GM18870 (cell line): ENCODE measurements around the gene CCDC88A.
"Not testable (repeated sequence)": the region's sequence is repeated elsewhere in the genome, so short reads cannot be mapped to it uniquely, and the experiment has no call there.

Experiments
- ATAC-seq: cut with Tn5 transposase; IDR thresholded peaks from one replicate; pipeline ENCODE4 v1.9.1; 2021; ENCODE audit warnings: moderate library complexity; ENCODE audit not compliant: unreplicated experiment

The CCDC88A gene

GRCh38 chr2:55327470-55328230 is 92.0 kb downstream of the CCDC88A start:
- no peak for ATAC-seq

GRCh38 chr2:55314985-55315384 is 104.7 kb downstream of the CCDC88A start:
- no peak for ATAC-seq

- ATAC-seq = peak; percentile 95
Measured at GRCh38 chr2:55311444-55311870, 108.2 kb downstream of the CCDC88A start.

- no peak for ATAC-seq
Measured at GRCh38 chr2:55309446-55309845, 110.2 kb downstream of the CCDC88A start.

- ATAC-seq = peak; percentile 78
Measured at GRCh38 chr2:55302241-55302640, 117.4 kb downstream of the CCDC88A start.

- ATAC-seq = no peak
Measured at GRCh38 chr2:55301277-55301676, 118.4 kb downstream of the CCDC88A start.

GRCh38 chr2:55296393-55296792 is 123.3 kb downstream of the CCDC88A start:
- no peak for ATAC-seq

GRCh38 chr2:55283083-55283482 is 136.6 kb downstream of the CCDC88A start:
- ATAC-seq = no peak

GRCh38 chr2:55282110-55282917 is 137.3 kb downstream of the CCDC88A start:
- peak; percentile 92 for ATAC-seq

GRCh38 chr2:55280851-55281546 is 138.7 kb downstream of the CCDC88A start:
- ATAC-seq = not testable (repeated sequence)

GRCh38 chr2:55279859-55280424 is 139.7 kb downstream of the CCDC88A start:
- ATAC-seq = not testable (repeated sequence)

- not testable (repeated sequence) for ATAC-seq
Measured at GRCh38 chr2:55279214-55279835, 140.3 kb downstream of the CCDC88A start.

GRCh38 chr2:55277310-55277709 is 142.3 kb downstream of the CCDC88A start:
- ATAC-seq = no peak

GRCh38 chr2:55274346-55274745 is 145.3 kb downstream of the CCDC88A start:
- not testable (repeated sequence) for ATAC-seq

- no peak for ATAC-seq
Measured at GRCh38 chr2:55269645-55269990, 150.0 kb downstream of the CCDC88A start.

GRCh38 chr2:55268907-55269644 is 150.6 kb downstream of the CCDC88A start, which contains the start of gene MTIF2:
Gene MTIF2 (minus strand): TSS chr2:55269231. CDS start chr2:55263858, 5,373 bp downstream.
- peak; percentile 92 for ATAC-seq

- ATAC-seq = no peak
Measured at GRCh38 chr2:55268288-55268906, 151.3 kb downstream of the CCDC88A start.

GRCh38 chr2:55259586-55259985 is 160.1 kb downstream of the CCDC88A start:
- ATAC-seq = not testable (repeated sequence)

GRCh38 chr2:55252832-55253231 is 166.8 kb downstream of the CCDC88A start:
- no peak for ATAC-seq
